ENCODE results near the gene AOPEP. TPM values are rescaled to one million over a fixed set of nuclear protein-coding genes. Genes with fewer than 3 reads are reported as not detected.

AOPEP gene
- total RNA-seq, 6 donors from 2014 or later = 55.4 to 410 (median 111) TPM

DNA sequence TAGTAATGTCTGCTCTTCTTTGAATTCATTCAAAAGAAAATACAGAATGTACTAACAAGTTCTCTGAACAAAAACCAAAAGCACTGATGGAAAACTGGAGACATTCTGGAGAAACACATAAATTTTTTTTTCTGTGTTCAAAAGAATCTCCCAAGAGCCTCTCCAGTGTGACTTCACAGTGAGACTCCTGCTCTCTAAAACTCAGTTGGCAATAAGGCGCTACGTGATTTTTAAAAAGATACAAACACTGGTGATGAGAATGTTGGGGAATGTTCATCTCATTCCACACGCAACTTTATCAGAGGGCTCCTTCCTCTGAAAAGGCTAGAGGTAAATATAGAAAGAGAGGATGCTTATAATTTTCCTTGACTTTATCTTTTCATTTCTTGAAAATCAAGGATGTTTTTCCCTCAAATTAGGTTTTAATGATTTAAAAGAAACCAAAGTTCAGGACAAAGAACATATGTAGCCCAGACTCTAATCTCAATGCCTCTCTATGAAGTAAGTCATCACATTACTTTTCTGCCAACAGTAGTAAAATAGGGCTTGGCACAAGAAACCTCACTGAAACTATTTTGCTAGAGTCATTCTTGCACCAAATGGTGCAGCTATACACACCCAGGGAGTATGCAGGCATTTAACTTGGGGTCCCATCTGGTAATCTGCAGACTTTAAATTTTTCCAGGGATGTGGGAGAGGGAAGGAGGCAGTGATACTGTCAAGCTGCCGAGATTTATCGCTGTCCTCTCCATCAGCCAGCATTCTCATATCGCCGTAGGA is 12.9 kb upstream of the AOPEP start:
- TF ChIP-seq POLR2AphosphoS5 (IDR thresholded peaks at IDR 0.05) = no peak
- TF ChIP-seq EP300 (IDR thresholded peaks at IDR 0.05) = no peak
- TF ChIP-seq POLR2A (IDR thresholded peaks at IDR 0.05) = no peak
- TF ChIP-seq, protein P1, sequence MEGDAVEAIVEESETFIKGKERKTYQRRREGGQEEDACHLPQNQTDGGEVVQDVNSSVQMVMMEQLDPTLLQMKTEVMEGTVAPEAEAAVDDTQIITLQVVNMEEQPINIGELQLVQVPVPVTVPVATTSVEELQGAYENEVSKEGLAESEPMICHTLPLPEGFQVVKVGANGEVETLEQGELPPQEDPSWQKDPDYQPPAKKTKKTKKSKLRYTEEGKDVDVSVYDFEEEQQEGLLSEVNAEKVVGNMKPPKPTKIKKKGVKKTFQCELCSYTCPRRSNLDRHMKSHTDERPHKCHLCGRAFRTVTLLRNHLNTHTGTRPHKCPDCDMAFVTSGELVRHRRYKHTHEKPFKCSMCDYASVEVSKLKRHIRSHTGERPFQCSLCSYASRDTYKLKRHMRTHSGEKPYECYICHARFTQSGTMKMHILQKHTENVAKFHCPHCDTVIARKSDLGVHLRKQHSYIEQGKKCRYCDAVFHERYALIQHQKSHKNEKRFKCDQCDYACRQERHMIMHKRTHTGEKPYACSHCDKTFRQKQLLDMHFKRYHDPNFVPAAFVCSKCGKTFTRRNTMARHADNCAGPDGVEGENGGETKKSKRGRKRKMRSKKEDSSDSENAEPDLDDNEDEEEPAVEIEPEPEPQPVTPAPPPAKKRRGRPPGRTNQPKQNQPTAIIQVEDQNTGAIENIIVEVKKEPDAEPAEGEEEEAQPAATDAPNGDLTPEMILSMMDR (IDR thresholded peaks at IDR 0.05) = no peak
- DNase-seq (no peak), ATAC-seq (ENCODE audit: low FRiP score in 2 of 2) (no peak)
- no peak overlapping the region for H3K27ac ChIP-seq
- WGBS, 2 donors = 93% methylated on average over 7 of the region's 7 CpGs
- no peaks in the 10 kb centered on the region for H3K36me3 ChIP-seq
- no peaks in the 10 kb centered on the region for H3K4me1 ChIP-seq
- H3K4me3 ChIP-seq = no peak overlapping the region
- H3K9me3 ChIP-seq = no peaks in the 10 kb centered on the region
- H3K27me3 ChIP-seq = no peaks in the 10 kb centered on the region

- DNase-seq (no peak), ATAC-seq (ENCODE audit: low FRiP score in 2 of 2) (no peak)
- Histone ChIP-seq H3K36me3 (no peaks in the 10 kb centered on the region), H3K4me1 (no peaks in the 10 kb centered on the region), H3K27ac (no peak overlapping the region), H3K27me3 (no peaks in the 10 kb centered on the region), H3K4me3 (no peak overlapping the region), H3K9me3 (no peaks in the 10 kb centered on the region)
- WGBS, 2 donors = 81 to 85% methylated on average over 4 of the region's 4 CpGs
- TF ChIP-seq EP300 (IDR thresholded peaks at IDR 0.05) (no peak), POLR2AphosphoS5 (IDR thresholded peaks at IDR 0.05) (no peak), POLR2A (IDR thresholded peaks at IDR 0.05) (no peak)
- TF ChIP-seq, protein P1 (IDR thresholded peaks at IDR 0.05) = no peak
Observed at GRCh38 chr9:94714494-94714893, 12.0 kb upstream of the AOPEP start.

- Histone ChIP-seq H3K27me3 (no peaks in the 10 kb centered on the region), H3K36me3 (no peaks in the 10 kb centered on the region), H3K9me3 (no peaks in the 10 kb centered on the region), H3K27ac (no peak overlapping the region), H3K4me1 (no peaks in the 10 kb centered on the region), H3K4me3 (no peak overlapping the region)
- WGBS, 2 donors = 54 to 60% methylated on average over 3 of the region's 3 CpGs
- no peak for DNase-seq
- TF ChIP-seq, protein P1 (IDR thresholded peaks at IDR 0.05) = no peak
- TF ChIP-seq POLR2A (IDR thresholded peaks at IDR 0.05) (no peak), POLR2AphosphoS5 (IDR thresholded peaks at IDR 0.05) (no peak), EP300 (IDR thresholded peaks at IDR 0.05) (no peak)
- no peak for ATAC-seq (ENCODE audit: low FRiP score in 2 of 2)
Observed at GRCh38 chr9:94717761-94718160, 8.7 kb upstream of the AOPEP start.

GRCh38 chr9:94718936-94719335 is 7.6 kb upstream of the AOPEP start:
- 75 to 93% methylated on average over 1 of the region's 1 CpG for WGBS, 2 donors
- Histone ChIP-seq H3K4me3 (no peak overlapping the region), H3K36me3 (no peaks in the 10 kb centered on the region), H3K27ac (no peak overlapping the region), H3K27me3 (no peaks in the 10 kb centered on the region), H3K4me1 (no peaks in the 10 kb centered on the region), H3K9me3 (no peaks in the 10 kb centered on the region)
- TF ChIP-seq EP300 (IDR thresholded peaks at IDR 0.05) (no peak), POLR2A (IDR thresholded peaks at IDR 0.05) (no peak), POLR2AphosphoS5 (IDR thresholded peaks at IDR 0.05) (no peak)
- TF ChIP-seq, protein P1 (IDR thresholded peaks at IDR 0.05) = no peak
- ATAC-seq (ENCODE audit: low FRiP score in 2 of 2) = no peak
- no peak for DNase-seq

GRCh38 chr9:94719878-94720277 is 6.6 kb upstream of the AOPEP start:
- ATAC-seq (ENCODE audit: low FRiP score in 2 of 2) (no peak), DNase-seq (no peak)
- Histone ChIP-seq H3K4me1 (no peaks in the 10 kb centered on the region), H3K4me3 (no peak overlapping the region), H3K9me3 (no peaks in the 10 kb centered on the region), H3K27me3 (no peaks in the 10 kb centered on the region), H3K27ac (no peak overlapping the region), H3K36me3 (no peaks in the 10 kb centered on the region)
- no peak for TF ChIP-seq POLR2AphosphoS5 (IDR thresholded peaks at IDR 0.05)
- TF ChIP-seq, protein P1 (IDR thresholded peaks at IDR 0.05) = no peak
- no peak for TF ChIP-seq EP300 (IDR thresholded peaks at IDR 0.05)
- no peak for TF ChIP-seq POLR2A (IDR thresholded peaks at IDR 0.05)
- WGBS, 2 donors = 68 to 83% methylated on average over 4 of the region's 4 CpGs

Measured in upper lobe of left lung (tissue), 6 donors.